HG02970 (cell line): ENCODE data around the gene JADE2.
"Not testable (repeated sequence)": the region's sequence is repeated elsewhere in the genome, so short reads cannot be mapped to it uniquely, and the experiment has no call there.

ENCODE experiments used
- ATAC-seq: cut with Tn5 transposase; IDR thresholded peaks from one replicate; pipeline ENCODE4 v1.9.1; 2021; ENCODE audit warnings: mild to moderate bottlenecking, moderate library complexity, moderate number of reproducible peaks; ENCODE audit not compliant: unreplicated experiment, low FRiP score

The JADE2 gene

GRCh38 chr5:134506054-134507039 lies 19.1 kb upstream of the JADE2 start:
- no peak for ATAC-seq

- no peak for ATAC-seq
Measured at GRCh38 chr5:134507452-134507851, 18.0 kb upstream of the JADE2 start.

GRCh38 chr5:134508521-134509195 lies 16.8 kb upstream of the JADE2 start:
- ATAC-seq = no peak

DNA sequence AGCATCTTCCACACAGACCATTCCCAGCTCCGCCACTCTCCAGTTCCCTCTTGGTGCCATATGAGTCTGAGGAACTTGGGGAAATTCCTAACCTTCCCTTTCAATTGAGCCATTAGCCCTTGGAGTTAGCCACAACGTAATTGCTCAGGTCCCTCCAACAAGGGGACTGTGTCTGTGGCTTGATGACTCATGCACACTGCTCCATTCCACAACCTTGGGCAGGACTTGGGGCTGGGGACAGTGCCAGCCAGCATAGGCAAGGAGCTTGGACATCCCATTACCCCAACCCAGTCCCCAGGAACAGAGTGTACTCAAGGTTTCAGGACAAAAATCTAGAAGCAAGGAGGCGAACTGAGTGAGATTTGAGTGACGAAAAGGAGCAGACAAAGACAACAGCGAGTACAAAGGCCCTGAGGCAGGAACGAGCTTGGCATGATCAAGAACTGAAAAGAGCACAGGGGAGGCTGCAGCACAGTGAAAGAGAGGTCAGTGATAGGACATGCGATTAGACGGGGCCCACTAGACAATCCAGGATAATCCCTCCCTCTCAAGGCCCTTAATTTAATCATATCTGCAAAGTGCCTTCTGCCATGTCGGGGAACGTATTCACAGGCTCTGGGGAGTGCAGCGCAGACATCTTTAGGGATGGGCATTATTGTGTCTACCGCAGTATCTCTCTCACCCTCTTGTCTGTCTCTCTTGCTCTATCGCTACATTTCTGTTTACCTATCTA lies 16.0 kb upstream of the JADE2 start:
- no peak for ATAC-seq

GRCh38 chr5:134510970-134511795 lies 14.3 kb upstream of the JADE2 start:
- ATAC-seq = no peak

GRCh38 chr5:134511796-134512660 lies 13.4 kb upstream of the JADE2 start:
- no peak for ATAC-seq

DNA sequence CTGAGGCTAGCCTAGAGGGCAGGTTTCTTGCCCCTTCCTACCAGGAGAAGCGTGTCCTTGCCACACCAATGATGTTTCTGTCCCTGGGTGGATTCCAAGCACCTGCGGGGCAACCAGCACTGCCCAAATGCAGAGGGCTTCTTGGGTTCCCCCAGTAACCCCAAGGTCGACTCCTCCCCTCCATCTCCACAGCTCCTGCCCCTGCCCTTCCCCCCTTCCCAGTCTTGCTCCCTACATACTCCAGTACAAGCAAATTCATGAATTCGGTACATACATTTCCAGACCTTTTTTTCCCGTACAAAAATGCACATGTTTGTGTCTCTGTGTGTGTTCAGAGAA lies 12.8 kb upstream of the JADE2 start:
- no peak for ATAC-seq

DNA sequence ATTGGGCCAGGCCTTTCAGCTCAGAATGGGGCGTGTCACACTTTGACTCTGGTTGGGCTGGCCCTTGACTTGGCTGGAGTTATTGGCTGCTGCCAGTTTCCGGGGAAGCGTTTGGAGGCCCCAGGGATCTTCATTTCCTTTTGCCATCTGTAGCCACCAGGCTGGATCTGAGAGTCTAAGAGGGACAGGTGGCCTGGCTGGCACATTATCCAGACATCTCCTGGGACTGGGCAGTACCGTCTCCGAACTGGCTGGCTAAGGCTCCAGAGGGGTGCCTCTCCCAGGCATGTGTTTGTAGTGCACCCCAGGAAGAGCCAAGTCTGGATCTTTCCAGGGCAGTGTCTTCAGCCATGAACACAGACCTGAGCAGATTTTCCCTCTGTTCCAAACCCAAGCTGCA lies 9.7 kb upstream of the JADE2 start:
- no peak for ATAC-seq

- ATAC-seq = not testable (repeated sequence)
Measured at GRCh38 chr5:134516984-134517383, 8.5 kb upstream of the JADE2 start.

GRCh38 chr5:134517553-134517952 lies 7.9 kb upstream of the JADE2 start:
- no peak for ATAC-seq

DNA sequence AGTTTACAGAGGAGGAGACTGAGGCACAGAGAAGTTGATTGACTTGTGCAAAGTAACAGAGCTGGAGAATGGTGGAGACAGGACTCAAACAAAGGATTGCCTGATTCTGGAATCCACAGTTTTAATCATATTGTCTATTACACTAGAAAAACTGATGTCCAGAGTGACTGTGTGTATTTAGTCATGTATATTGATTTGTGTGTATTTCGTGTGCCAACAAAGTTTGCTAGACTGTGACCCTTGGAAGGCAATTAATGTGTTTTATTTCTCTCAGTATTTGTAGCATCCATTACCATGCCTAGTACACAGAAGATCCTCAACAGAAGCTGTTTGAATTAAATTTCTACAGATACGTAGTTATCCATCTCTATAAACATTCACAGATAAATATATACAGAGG lies 5.5 kb upstream of the JADE2 start:
- no peak for ATAC-seq

DNA sequence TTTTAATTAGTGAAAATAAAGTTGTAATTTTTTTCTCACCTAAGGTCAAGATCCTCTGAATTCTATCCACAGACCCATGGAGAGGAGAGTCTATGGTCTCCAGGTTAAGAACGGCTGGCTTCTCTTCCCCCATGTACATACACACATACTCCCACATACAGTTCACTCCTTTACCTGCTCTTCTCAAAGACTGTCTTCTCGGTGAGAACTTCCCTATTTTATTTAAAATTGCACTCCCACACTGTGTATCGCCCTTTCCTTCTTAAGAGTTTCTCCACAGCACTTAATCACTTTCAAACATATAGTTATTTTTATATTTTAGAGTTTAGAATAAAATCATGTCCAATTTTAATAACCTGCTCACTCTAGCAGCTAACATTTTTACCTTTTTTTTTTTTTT lies 3.6 kb upstream of the JADE2 start:
- no peak for ATAC-seq

DNA sequence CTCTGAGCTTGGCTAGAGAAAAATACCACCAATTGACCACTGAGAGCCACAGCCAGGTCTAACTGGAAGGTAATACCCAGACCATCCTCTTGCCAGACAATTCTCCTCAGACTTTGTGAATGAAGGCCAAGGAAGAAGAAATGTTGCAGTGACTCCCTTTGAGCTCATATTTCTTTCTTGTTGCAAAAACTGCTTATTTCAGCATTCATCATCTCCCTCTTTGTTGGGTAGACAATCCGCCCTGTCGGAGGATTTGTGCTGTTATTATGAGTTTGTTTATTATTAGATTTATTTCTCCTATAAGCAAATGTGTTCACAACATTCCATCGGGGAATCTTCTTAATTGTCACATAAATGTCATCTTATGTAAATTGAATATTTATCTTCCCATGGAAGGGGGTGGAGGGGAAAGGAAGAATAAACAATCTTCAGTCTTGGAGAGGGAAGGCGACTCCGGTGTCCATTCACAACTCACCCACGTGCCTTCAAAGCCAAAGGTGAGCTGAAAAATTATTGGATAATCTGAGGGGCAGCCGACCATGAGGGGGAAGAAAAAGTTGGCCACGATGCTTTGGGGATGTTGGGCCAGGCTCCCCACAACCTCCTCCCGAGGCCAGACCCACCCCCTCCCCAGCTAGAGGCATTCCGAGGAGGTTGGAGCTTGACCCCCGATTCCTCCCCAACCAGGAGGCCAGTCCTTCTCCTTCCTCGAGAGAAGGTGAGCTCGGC lies 1.8 kb upstream of the JADE2 start:
- no peak for ATAC-seq

DNA sequence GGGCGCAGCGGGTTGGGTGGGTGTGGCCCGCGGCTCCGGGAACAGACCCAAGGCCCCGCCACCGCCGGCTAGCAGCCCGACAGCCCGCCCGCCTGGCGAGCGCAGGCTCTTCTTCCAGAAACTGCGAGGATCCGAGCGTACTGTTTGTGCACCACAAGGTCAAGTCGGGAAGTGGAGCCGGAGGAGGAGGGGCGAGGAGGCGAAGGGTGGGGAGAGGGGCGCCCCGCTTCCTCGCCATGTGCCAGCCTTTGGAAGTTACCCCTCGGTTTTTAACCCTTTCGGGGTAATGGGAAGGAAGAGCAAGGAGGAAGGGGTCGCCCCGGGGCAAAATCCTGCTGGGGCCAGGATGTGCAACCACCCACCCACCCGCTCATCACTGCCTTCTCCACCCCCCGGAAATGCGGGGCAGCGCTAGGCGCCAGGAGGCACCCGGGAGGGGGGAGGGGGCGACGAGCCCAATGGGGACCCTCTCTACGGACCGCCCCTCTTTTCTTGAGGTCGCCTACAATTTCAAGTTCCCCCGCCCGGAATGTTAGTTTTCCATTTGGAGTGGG lies 1.1 kb upstream of the JADE2 start:
- no peak for ATAC-seq

- no peak for ATAC-seq
Measured at GRCh38 chr5:134525683-134526482, 413 bp downstream of the JADE2 start.

GRCh38 chr5:134526483-134527155 lies 1.1 kb downstream of the JADE2 start:
- peak; percentile 34 for ATAC-seq
